GM06990 (cell line): ENCODE results near the gene TOP2B.
A peak's percentile ranks its signal among the peaks of the same experiment; 100 is the strongest.

Experiments
- DNase-seq: peaks from one replicate; pipeline ENCODE4 v3.0.0-alpha.2; 2011; ENCODE audit not compliant: insufficient read length; ENCODE audit errors: extremely low read depth
- H3K27me3 ChIP-seq: replicated peaks from 2 replicates; pipeline ENCODE4 v1.6.0; 2011; ENCODE audit warnings: low read length; ENCODE audit not compliant: control insufficient read depth, insufficient read depth
- H3K36me3 ChIP-seq: 2 replicates; pipeline ENCODE4 v1.5.1; 2011; ENCODE audit warnings: low read length; ENCODE audit not compliant: control insufficient read depth, insufficient read depth
- H3K4me3 ChIP-seq: replicated peaks from 2 replicates; pipeline ENCODE4 v1.5.1; 2011; ENCODE audit warnings: low read depth, mild to moderate bottlenecking, control low read depth, low read length
- TF ChIP-seq, protein P1 (sequence below): IDR thresholded peaks from 2 replicates; pipeline ENCODE4 v1.5.1; 2011; ENCODE audit warnings: low read length, control low read depth, mild to moderate bottlenecking, inconsistent platforms; ENCODE audit not compliant: insufficient read depth, poor library complexity, severe bottlenecking

Gene TOP2B

DNA sequence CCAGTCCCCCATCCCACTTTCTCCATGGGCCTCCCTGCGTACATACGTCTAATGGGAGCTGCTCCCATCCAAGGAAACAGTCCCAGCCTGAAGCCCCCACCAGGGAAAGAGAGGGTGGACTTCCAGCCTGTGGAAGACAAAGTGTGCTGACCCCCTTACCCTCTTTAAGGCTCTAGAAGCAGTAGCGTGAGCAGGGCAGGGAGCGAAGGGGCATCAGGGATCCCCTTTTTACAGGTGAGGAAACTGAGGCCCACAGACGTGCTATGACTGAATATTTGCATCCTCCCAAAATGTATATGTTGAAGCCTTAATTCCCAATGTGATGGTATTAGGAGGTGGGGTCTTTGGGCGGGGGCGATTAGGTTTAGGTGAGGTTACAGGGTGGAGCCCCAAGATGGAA, 83.4 kb downstream of the TOP2B start:
- TF ChIP-seq, protein P1, sequence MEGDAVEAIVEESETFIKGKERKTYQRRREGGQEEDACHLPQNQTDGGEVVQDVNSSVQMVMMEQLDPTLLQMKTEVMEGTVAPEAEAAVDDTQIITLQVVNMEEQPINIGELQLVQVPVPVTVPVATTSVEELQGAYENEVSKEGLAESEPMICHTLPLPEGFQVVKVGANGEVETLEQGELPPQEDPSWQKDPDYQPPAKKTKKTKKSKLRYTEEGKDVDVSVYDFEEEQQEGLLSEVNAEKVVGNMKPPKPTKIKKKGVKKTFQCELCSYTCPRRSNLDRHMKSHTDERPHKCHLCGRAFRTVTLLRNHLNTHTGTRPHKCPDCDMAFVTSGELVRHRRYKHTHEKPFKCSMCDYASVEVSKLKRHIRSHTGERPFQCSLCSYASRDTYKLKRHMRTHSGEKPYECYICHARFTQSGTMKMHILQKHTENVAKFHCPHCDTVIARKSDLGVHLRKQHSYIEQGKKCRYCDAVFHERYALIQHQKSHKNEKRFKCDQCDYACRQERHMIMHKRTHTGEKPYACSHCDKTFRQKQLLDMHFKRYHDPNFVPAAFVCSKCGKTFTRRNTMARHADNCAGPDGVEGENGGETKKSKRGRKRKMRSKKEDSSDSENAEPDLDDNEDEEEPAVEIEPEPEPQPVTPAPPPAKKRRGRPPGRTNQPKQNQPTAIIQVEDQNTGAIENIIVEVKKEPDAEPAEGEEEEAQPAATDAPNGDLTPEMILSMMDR, result no peak
- no peaks in the 10 kb centered on the region; the same call in 1 of the 2 replicates for H3K27me3 ChIP-seq
- no peak overlapping the region for H3K4me3 ChIP-seq
- H3K36me3 ChIP-seq, result no peaks in the 10 kb centered on the region
- DNase-seq, result no peak

DNA sequence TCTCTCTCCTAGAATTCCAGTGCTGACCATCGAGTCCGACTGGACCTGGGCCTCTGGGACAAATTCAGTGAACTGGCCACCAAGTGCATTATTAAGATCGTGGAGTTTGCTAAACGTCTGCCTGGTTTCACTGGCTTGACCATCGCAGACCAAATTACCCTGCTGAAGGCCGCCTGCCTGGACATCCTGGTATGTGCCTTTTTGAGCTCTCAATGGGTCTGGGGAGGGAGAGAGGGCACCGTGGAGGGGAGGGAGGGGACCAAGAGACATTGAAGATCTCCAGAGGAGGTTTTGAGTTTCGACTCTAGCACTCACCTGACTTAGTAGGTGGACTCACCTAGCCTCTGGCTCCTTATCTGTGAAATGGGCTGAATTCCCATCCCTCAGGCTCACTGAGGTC, 84.2 kb downstream of the TOP2B start:
- DNase-seq, result no peak
- Histone ChIP-seq H3K27me3 (no peaks in the 10 kb centered on the region), H3K36me3 (no peaks in the 10 kb centered on the region), H3K4me3 (no peak overlapping the region)
- TF ChIP-seq, protein P1, result no peak

DNA sequence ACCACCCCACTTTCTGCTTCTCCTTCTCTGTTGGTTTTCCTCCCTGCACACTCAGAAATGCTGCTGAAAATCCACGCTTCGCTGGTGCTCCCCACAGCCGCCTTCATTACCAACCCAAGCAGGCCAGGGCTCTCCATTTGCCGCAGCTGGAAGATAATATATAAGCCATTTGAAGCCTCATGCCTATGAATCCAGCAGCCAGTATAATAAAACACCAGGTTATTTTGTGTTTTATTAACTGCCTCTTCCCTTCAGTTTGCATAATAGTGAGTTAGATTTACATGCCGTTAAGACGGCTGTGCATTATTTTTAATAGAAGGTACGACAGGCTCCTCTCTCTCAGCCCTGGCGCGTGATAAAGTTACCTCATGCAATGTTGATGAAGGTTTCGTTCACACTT, 86.6 kb downstream of the TOP2B start:
- Histone ChIP-seq H3K27me3 (peaks cover 2% of the 10 kb centered on the region; the same call in 1 of the 2 replicates), H3K4me3 (no peak overlapping the region), H3K36me3 (no peaks in the 10 kb centered on the region)
- TF ChIP-seq, protein P1, result no peak
- DNase-seq, result no peak

DNA sequence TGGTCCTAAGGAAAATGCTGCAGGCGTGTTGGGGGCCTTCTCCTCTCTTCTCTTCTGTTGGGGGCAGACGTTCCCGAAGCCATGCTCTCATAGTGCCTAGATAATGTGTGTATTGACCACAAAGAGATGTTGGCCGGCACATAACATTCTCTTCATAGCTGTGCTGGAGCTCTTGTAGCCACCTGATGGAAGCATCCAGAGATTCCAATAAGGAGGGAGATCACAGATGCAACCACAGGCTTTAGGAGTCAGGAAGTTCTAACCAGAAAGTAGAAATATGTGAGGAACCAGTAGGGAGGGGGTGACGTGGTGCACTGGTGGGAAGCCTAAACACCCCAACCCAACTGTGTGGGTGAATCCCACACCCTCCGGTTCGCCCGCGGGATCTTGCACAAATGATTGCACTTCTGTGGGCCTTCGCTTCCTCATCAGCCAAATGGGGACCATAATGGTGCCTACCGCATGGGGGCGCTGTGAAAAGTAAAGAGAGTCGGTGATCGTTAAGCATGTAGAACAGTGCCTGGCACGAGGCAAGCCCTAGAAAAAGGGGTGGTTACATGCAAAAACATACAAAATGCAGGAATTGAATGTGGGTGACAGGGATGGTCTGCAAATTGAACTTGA, 87.8 kb downstream of the TOP2B start:
- DNase-seq, result no peak
- TF ChIP-seq, protein P1, result peak; percentile 1

DNA sequence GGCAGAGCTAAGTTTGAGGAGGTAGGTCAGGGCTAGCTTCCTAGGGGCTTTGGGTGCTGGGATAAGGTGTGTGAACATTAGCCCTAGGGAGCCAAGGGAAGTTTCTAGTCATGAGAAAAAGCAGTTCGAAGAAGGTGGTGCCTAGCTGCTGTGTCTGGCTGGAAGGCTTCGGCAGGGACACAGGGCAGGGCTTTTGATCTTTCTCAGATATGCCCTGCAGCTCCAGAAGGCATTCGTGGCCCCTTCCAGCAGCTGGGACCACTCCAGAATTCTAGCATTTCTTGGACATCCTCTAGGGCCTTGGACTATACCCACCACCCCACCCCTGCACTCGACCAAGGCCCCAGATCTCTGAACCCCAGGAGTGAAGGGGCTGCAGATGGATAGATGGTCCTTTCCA, 88.6 kb downstream of the TOP2B start:
- H3K4me3 ChIP-seq, result no peak overlapping the region
- H3K27me3 ChIP-seq, result peaks cover 2% of the 10 kb centered on the region; the same call in 1 of the 2 replicates
- H3K36me3 ChIP-seq, result no peaks in the 10 kb centered on the region
- DNase-seq, result no peak
- TF ChIP-seq, protein P1, result no peak

More for the DNA sequence above, 87.8 kb downstream of the TOP2B start:
- H3K36me3 ChIP-seq, result no peaks in the 10 kb centered on the region
- peaks cover 2% of the 10 kb centered on the region; the same call in 1 of the 2 replicates for H3K27me3 ChIP-seq
- no peak overlapping the region for H3K4me3 ChIP-seq
